ENCODE data around the gene SLC35A3. TPM values are rescaled to one million over a fixed set of nuclear protein-coding genes. Genes with fewer than 3 reads are reported as not detected.
"Not testable (repeated sequence)": the region's sequence is repeated elsewhere in the genome, so short reads cannot be mapped to it uniquely, and the experiment has no call there.

The SLC35A3 gene
- total RNA-seq, 4 donors from 2014 or later: 38.3 to 81.2 (median 57.0) TPM

- no peak for TF ChIP-seq POLR2A (IDR thresholded peaks at IDR 0.05)
- no peak for TF ChIP-seq CTCF (IDR thresholded peaks at IDR 0.05)
- 84 to 87% methylated on average over 1 of the region's 1 CpG for WGBS, 2 donors
- H3K4me3 ChIP-seq (replicated peaks in 1 of 3): no peak overlapping the region
Observed at GRCh38 chr1:99952522-99952921, 17.3 kb upstream of the SLC35A3 start.

GRCh38 chr1:99955375-99955774 is 14.4 kb upstream of the SLC35A3 start:
- H3K4me1 ChIP-seq: no peaks in the 10 kb centered on the region
- TF ChIP-seq POLR2A (IDR thresholded peaks at IDR 0.05): no peak
- DNase-seq: no peak
- H3K9me3 ChIP-seq: no peaks in the 10 kb centered on the region
- no peaks in the 10 kb centered on the region for H3K36me3 ChIP-seq
- H3K27me3 ChIP-seq: no peaks in the 10 kb centered on the region
- no peak overlapping the region for H3K27ac ChIP-seq
- intact Hi-C loops (cut with DNase I): no loop called here
- 86 to 89% methylated on average over 3 of the region's 3 CpGs for WGBS, 2 donors
- H3K4me3 ChIP-seq (replicated peaks in 1 of 3): no peak overlapping the region

More at GRCh38 chr1:99952522-99952921, 17.3 kb upstream of the SLC35A3 start:
- no peak for DNase-seq
- no peaks in the 10 kb centered on the region for H3K4me1 ChIP-seq
- no peaks in the 10 kb centered on the region for H3K9me3 ChIP-seq
- no peak overlapping the region for H3K27ac ChIP-seq
- H3K27me3 ChIP-seq: no peaks in the 10 kb centered on the region
- intact Hi-C loops (cut with DNase I): no loop called here
- no peaks in the 10 kb centered on the region for H3K36me3 ChIP-seq

GRCh38 chr1:99956755-99957154 is 13.0 kb upstream of the SLC35A3 start:
- Histone ChIP-seq H3K4me3 (replicated peaks in 1 of 3) (no peak overlapping the region), H3K27ac (no peak overlapping the region), H3K4me1 (no peaks in the 10 kb centered on the region), H3K36me3 (no peaks in the 10 kb centered on the region), H3K27me3 (no peaks in the 10 kb centered on the region), H3K9me3 (no peaks in the 10 kb centered on the region)
- no peak for TF ChIP-seq POLR2A (IDR thresholded peaks at IDR 0.05)
- TF ChIP-seq CTCF (IDR thresholded peaks at IDR 0.05): no peak
- DNase-seq: no peak
- intact Hi-C loops (cut with DNase I): no loop called here
- 47 to 60% methylated on average over 2 of the region's 2 CpGs for WGBS, 2 donors

DNA sequence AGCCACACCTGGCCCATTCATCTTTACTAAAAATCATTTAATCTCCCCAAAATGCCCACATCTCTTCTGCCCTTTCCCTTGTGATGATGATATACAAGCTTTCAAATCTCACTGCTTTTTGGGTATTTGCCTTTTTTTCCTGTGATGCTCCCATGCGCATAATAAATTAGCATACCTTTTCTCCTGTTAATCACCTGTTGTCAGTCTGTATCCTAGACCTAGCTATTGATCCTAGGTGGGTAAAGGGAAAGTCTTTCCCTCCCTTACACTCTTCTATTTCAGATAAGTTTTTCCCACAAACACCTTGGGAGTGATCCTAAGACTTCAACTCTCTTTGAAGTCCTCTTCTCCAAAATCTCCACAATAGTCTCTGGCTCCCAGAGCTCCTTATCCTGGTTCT is 12.0 kb upstream of the SLC35A3 start:
- Histone ChIP-seq H3K4me3 (replicated peaks in 1 of 3) (no peak overlapping the region), H3K27ac (no peak overlapping the region), H3K9me3 (no peaks in the 10 kb centered on the region), H3K4me1 (no peaks in the 10 kb centered on the region), H3K27me3 (no peaks in the 10 kb centered on the region), H3K36me3 (no peaks in the 10 kb centered on the region)
- 93 to 95% methylated on average over 1 of the region's 1 CpG for WGBS, 2 donors
- intact Hi-C loops (cut with DNase I): no loop called here
- no peak for DNase-seq
- TF ChIP-seq CTCF (IDR thresholded peaks at IDR 0.05) (no peak), POLR2A (IDR thresholded peaks at IDR 0.05) (no peak)

DNA sequence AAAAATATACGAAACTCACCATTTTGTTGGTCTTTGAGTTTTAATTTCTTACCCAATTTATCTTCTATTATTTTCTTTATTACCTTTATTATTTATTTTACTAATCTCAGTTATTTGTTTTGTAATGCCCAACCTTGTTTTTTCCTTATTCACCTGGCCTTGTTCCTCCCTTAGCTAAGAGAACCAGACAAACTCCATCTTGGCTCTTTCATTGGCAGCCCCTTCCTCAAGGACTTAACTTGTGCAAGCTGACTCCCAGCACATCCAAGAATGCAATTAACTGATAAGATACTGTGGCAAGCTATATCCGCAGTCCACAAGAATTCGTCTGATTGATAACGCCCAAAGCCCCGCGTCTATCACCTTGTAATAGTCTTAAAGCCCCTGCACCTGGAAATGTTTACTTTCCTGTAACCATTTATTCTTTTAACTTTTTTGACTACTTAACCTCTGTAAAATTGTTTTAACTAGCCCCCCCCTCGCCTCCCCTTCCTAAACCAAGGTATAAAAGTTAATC is 10.5 kb upstream of the SLC35A3 start:
- H3K27ac ChIP-seq; intact Hi-C loops (cut with DNase I); DNase-seq; H3K4me1 ChIP-seq; H3K9me3 ChIP-seq; H3K36me3 ChIP-seq; H3K4me3 ChIP-seq (replicated peaks in 1 of 3); H3K27me3 ChIP-seq: not testable (repeated sequence)
- WGBS, 2 donors: 51% methylated on average over 7 of the region's 7 CpGs

DNA sequence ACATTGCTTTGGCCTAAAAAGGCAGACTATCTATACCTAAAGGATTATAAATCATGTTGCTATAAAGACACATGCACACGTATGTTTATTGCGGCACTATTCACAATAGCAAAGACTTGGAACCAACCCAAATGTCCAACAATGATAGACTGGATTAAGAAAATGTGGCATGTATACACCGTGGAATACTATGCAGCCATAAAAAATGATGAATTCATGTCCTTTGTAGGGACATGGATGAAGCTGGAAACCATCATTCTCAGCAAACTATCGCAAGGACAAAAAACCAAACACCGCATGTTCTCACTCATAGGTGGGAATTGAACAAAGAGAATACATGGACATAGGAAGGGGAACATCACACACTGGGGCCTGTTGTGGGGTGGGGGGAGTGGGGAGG is 9.5 kb upstream of the SLC35A3 start:
- H3K27me3 ChIP-seq; DNase-seq; H3K36me3 ChIP-seq; H3K4me3 ChIP-seq (replicated peaks in 1 of 3); H3K27ac ChIP-seq; intact Hi-C loops (cut with DNase I); H3K9me3 ChIP-seq; H3K4me1 ChIP-seq: not testable (repeated sequence)
- 88 to 98% methylated on average over 5 of the region's 5 CpGs for WGBS, 2 donors

All from thyroid gland (tissue), 4 donors.